K562 (cell line): ENCODE measurements around the gene ZBTB38. TPM values are rescaled to one million over a fixed set of nuclear protein-coding genes. Genes with fewer than 3 reads are reported as not detected.
A peak's percentile ranks its signal among the peaks of the same experiment; 100 is the strongest.

Experiments used
- ATAC-seq: fragments of 200-7000 bp; cut with Tn5 transposase; 3 replicates; pipeline ENCODE4 v1.9.1; 2020; ENCODE audit warnings: moderate library complexity
- BruUV-seq: library from RNA; stranded (reverse); fragments of 400-500 nt; replicated peaks from 2 replicates; lab custom pipeline; 2021; lab: Mats Ljungman, UMichigan
- CTCF ChIA-PET: fragments of 300-600 bp; formaldehyde crosslinking; extraction: SDS; loops from one replicate; lab custom pipeline; 2021; ENCODE audit warnings: low intra/inter-chr PET ratio; lab: Yijun Ruan, JAX
- POLR2A ChIA-PET: fragments of 300-600, 350-650 bp; sonication (Branson Sonifier 250); formaldehyde crosslinking; extraction: SDS; loops from one replicate; lab custom pipeline; 2021; ENCODE audit warnings: antibody characterized with exemption, inconsistent platforms; lab: Yijun Ruan, JAX
- DNase-seq, 4 experiments: peaks; one replicate each; pipeline versions ENCODE4 v3.0.0 to v3.0.0-alpha.2; 2011 to 2018; ENCODE audit warnings: low spot score in 3 of 4, mixed read lengths in 3 of 4; ENCODE audit errors: extremely low read depth in 1 of 4
- FAIRE-seq: peaks from 2 replicates; lab custom pipeline; 2011; peaks lifted over from hg19 to GRCh38; lab: Jason Lieb, UNC
- H2AFZ ChIP-seq: 2 replicates; pipeline ENCODE4 v1.6.0; 2011; ENCODE audit warnings: low read depth, low read length, control low read depth, inconsistent platforms
- H3K27ac ChIP-seq: fragments of 200-600 bp; 3 replicates; pipeline ENCODE4 v1.8.0; 2011; ENCODE audit warnings: low read depth, mild to moderate bottlenecking, control low read depth, inconsistent platforms, low read length, moderate library complexity, mixed read lengths; ENCODE audit errors: extremely low read depth
- H3K27me3 ChIP-seq, 2 experiments: fragments of 300-600 bp in 1 of 2; 2 replicates in 1 of 2; 3 replicates in 1 of 2; pipeline versions ENCODE4 v1.6.0 to v1.8.0; 2011; ENCODE audit warnings: inconsistent platforms in 2 of 2, low read length in 2 of 2, mild to moderate bottlenecking in 1 of 2, mixed read lengths in 1 of 2, moderate library complexity in 1 of 2; ENCODE audit not compliant: control insufficient read depth in 2 of 2, insufficient read depth in 2 of 2
- H3K36me3 ChIP-seq: fragments of 300-600 bp; 3 replicates; pipeline ENCODE4 v1.8.0; 2011; ENCODE audit warnings: mild to moderate bottlenecking, low read length, inconsistent platforms; ENCODE audit not compliant: control insufficient read depth, insufficient read depth
- H3K4me1 ChIP-seq, 2 experiments: fragments of 200-600 bp in 1 of 2; replicated peaks in 1 of 2; 2 replicates in 1 of 2; 3 replicates in 1 of 2; pipeline versions ENCODE4 v1.5.1 to v1.8.0; 2011; ENCODE audit warnings: inconsistent platforms in 2 of 2, low read length in 2 of 2, mild to moderate bottlenecking in 1 of 2, mixed read lengths in 1 of 2, moderate library complexity in 1 of 2; ENCODE audit not compliant: control insufficient read depth in 2 of 2, insufficient read depth in 2 of 2
- H3K4me2 ChIP-seq: 2 replicates; pipeline ENCODE4 v1.6.1; 2011; ENCODE audit warnings: low read length, control low read depth, inconsistent platforms, mixed read lengths; ENCODE audit not compliant: insufficient read depth
- H3K4me3 ChIP-seq: fragments of 200-600 bp; sonication (generic), shearing (Covaris generic); 2 replicates; pipeline ENCODE4 v1.5.1; 2016; ENCODE audit warnings: control low read depth, inconsistent platforms
- H3K79me2 ChIP-seq: fragments of 200-600 bp; 3 replicates; pipeline ENCODE4 v1.8.0; 2011; ENCODE audit warnings: low read length, inconsistent platforms; ENCODE audit not compliant: control insufficient read depth, insufficient read depth
- H3K9ac ChIP-seq, 2 experiments: 2 replicates each; pipeline versions ENCODE4 v1.6.0 to v1.6.1; 2011; ENCODE audit warnings: low read depth in 2 of 2, low read length in 2 of 2, control low read depth in 1 of 2, inconsistent platforms in 1 of 2, mild to moderate bottlenecking in 1 of 2, mixed read lengths in 1 of 2; ENCODE audit not compliant: insufficient read depth in 1 of 2
- H3K9me1 ChIP-seq: one replicate; pipeline ENCODE4 v1.6.0; 2011; ENCODE audit warnings: inconsistent platforms, mild to moderate bottlenecking, low read length, moderate library complexity; ENCODE audit not compliant: control insufficient read depth, insufficient read depth
- H3K9me3 ChIP-seq: replicated peaks from 2 replicates; pipeline ENCODE4 v1.5.1; 2011; ENCODE audit warnings: low read depth, low read length, inconsistent platforms; ENCODE audit not compliant: control insufficient read depth, insufficient read depth
- H4K20me1 ChIP-seq: replicated peaks from 2 replicates; pipeline ENCODE4 v1.6.1; 2011; ENCODE audit warnings: low read length, inconsistent platforms, mixed read lengths; ENCODE audit not compliant: control insufficient read depth, insufficient read depth
- C11orf30 ChIP-seq: fragments of 450-650 bp; IDR thresholded peaks from 2 replicates; pipeline ENCODE4 v1.6.1; 2016; ENCODE audit warnings: low read depth, mild to moderate bottlenecking
- CHD1 ChIP-seq: fragments of 200-600 bp; sonication (generic); IDR thresholded peaks from one replicate; pipeline ENCODE4 v1.6.1; 2012; ENCODE audit warnings: mild to moderate bottlenecking, moderate library complexity, low read length, inconsistent platforms
- ETV5 ChIP-seq: sonication (generic); formaldehyde crosslinking; IDR thresholded peaks from 2 replicates; pipeline ENCODE4 v1.4.0; 2020; ENCODE audit warnings: low read depth, mild to moderate bottlenecking, missing genetic modification reagents
- IRF2 ChIP-seq: sonication (generic); formaldehyde crosslinking; IDR thresholded peaks from 2 replicates; pipeline ENCODE4 v1.8.1; 2022; ENCODE audit warnings: mild to moderate bottlenecking, missing genetic modification reagents
- ZNF316 ChIP-seq: fragments of 450-650 bp; IDR thresholded peaks from 2 replicates; pipeline ENCODE4 v1.6.1; 2016
- ZNF668 ChIP-seq: fragments of 250-450 bp; sonication (Bioruptor Pico); IDR thresholded peaks from 2 replicates; pipeline ENCODE4 v1.8.0; 2022; ENCODE audit warnings: mild to moderate bottlenecking, inconsistent platforms
- in situ Hi-C: fragments of 300-500 bp; cut with MboI; formaldehyde crosslinking; loops from 4 replicates; pipeline ENCODE4 v1.15.0; 2018; ENCODE audit warnings: inconsistent platforms, mixed read lengths
- intact Hi-C: fragments of 100-400 bp; cut with micrococcal nuclease; formaldehyde crosslinking; loops from 2 replicates; pipeline ENCODE4 v1.14.2; 2022
- polyA plus RNA-seq, 8 experiments: library from polyadenylated mRNA; depleted of rRNA in 4 of 8; stranded (reverse) in 5 of 8; unstranded in 3 of 8; fragments of >200 nt; fragmentation: Nextera tagmentation in 2 of 8; fragmentation: Illumina TruSeq in 1 of 8; extraction: Ambion mirVana in 2 of 8; extraction: Trizol in 1 of 8; gene quantifications; 2 replicates each; pipeline versions ENCODE4 v1.2.1 to v1.2.3, GENCODE V29; 2011 to 2014; ENCODE audit warnings: inconsistent platforms in 1 of 8, missing spikeins in 1 of 8
- total RNA-seq, 7 experiments: library from RNA; depleted of rRNA in 6 of 7; stranded (reverse); fragments of >200 nt in 6 of 7; fragmentation: Illumina TruSeq in 2 of 7; extraction: Trizol in 2 of 7; gene quantifications; 2 replicates each; pipeline versions ENCODE4 v1.2.1 to v1.2.3, GENCODE V29; 2011 to 2021; ENCODE audit warnings: low replicate concordance in 1 of 7
- TF ChIP-seq, protein P1 (sequence below): fragments of 250-450 bp; sonication (Bioruptor Pico); IDR thresholded peaks from 2 replicates; pipeline ENCODE4 v1.8.0; 2021; ENCODE audit warnings: moderate library complexity, mild to moderate bottlenecking, inconsistent platforms

Gene ZBTB38
- total and polyA plus RNA-seq, 9 of the 15 experiments (the other 6 are each of a cell fraction or from before 2014, with no cell fraction given), result 12.1 to 39.4 (median 22.9) TPM

- Histone ChIP-seq H3K36me3 (no peaks in the 10 kb centered on the region), H3K27ac (no peak overlapping the region), H3K9ac (no peak overlapping the region), H3K79me2 (no peaks in the 10 kb centered on the region), H3K9me1 (no peaks in the 10 kb centered on the region), H3K27me3 (no peaks in the 10 kb centered on the region), H3K9me3 (no peaks in the 10 kb centered on the region), H4K20me1 (no peaks in the 10 kb centered on the region), H3K4me2 (no peak overlapping the region), H3K4me3 (no peak overlapping the region), H3K4me1 (peaks cover 4 to 45% of the 10 kb centered on the region in 2 experiments; a peak in 3 of 5 replicates), H2AFZ (peak overlapping the region; percentile 71)
- TF ChIP-seq ZNF316, result peak; percentile 57
- no peak for TF ChIP-seq CHD1
- TF ChIP-seq, protein P1, sequence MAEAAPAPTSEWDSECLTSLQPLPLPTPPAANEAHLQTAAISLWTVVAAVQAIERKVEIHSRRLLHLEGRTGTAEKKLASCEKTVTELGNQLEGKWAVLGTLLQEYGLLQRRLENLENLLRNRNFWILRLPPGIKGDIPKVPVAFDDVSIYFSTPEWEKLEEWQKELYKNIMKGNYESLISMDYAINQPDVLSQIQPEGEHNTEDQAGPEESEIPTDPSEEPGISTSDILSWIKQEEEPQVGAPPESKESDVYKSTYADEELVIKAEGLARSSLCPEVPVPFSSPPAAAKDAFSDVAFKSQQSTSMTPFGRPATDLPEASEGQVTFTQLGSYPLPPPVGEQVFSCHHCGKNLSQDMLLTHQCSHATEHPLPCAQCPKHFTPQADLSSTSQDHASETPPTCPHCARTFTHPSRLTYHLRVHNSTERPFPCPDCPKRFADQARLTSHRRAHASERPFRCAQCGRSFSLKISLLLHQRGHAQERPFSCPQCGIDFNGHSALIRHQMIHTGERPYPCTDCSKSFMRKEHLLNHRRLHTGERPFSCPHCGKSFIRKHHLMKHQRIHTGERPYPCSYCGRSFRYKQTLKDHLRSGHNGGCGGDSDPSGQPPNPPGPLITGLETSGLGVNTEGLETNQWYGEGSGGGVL (CRISPR knock-in tag), result no peak
- 0 out of 2 replicates have a peak, but pooled peaks have one; percentile 20 for TF ChIP-seq C11orf30
- no peak for TF ChIP-seq ETV5 (CRISPR knock-in tag)
- TF ChIP-seq ZNF668 (CRISPR knock-in tag), result no peak
- no peak for TF ChIP-seq IRF2 (CRISPR knock-in tag)
- ChIA-PET POLR2A (no interaction called here), CTCF (no interaction called here)
- FAIRE-seq (no peak), DNase-seq (no peak), ATAC-seq (no peak)
- intact Hi-C loops (no loop called here), in situ Hi-C loops (no loop called here)
- no TSS peak for BruUV-seq
These were observed 29.4 kb upstream of the ZBTB38 start for GRCh38 chr3:141338881-141339280.
